Adrenal gland (tissue), 19 donors: ENCODE results near the gene ZNF154. TPM values are rescaled to one million over a fixed set of nuclear protein-coding genes. Genes with fewer than 3 reads are reported as not detected.

Source experiments
- DNase-seq, 7 donors: peaks; one replicate each; pipeline ENCODE4 v3.0.0-alpha.2; 2019 to 2020
- H3K27ac ChIP-seq, 5 donors: fragments of 200-600 bp; sonication (generic) in 4 of 5; 1 replicate in 3 of 5; 2 replicates in 2 of 5; pipeline versions ENCODE4 v1.5.1 to v1.8.0; 2016 to 2020; ENCODE audit warnings: mild to moderate bottlenecking in 1 of 5
- H3K27me3 ChIP-seq: fragments of 200-600 bp; 2 replicates; pipeline ENCODE4 v1.8.0; 2021
- H3K36me3 ChIP-seq, 2 donors: fragments of 200-600 bp; replicated peaks in 1 of 2; 1 replicate in 1 of 2; 2 replicates in 1 of 2; pipeline versions ENCODE4 v1.5.1 to v1.8.0; 2018 to 2022
- H3K4me1 ChIP-seq, 2 donors: fragments of 200-600 bp; replicated peaks in 1 of 2; 1 replicate in 1 of 2; 2 replicates in 1 of 2; pipeline versions ENCODE4 v1.5.1 to v1.8.0; 2018 to 2021
- H3K4me3 ChIP-seq, 4 donors: fragments of 200-600 bp; sonication (generic) in 3 of 4; one replicate each; pipeline ENCODE4 v1.5.1; 2016 to 2018
- H3K9me3 ChIP-seq, 3 donors: fragments of 200-600 bp; sonication (generic) in 1 of 3; replicated peaks in 1 of 3; 1 replicate in 2 of 3; 2 replicates in 1 of 3; pipeline versions ENCODE4 v1.5.1 to v1.8.0; 2016 to 2021
- POLR2A ChIP-seq, 2 donors: fragments of 450-650 bp; IDR thresholded peaks; one replicate each; pipeline ENCODE4 v1.6.1; 2017; ENCODE audit warnings: antibody characterized with exemption in 2 of 2, mild to moderate bottlenecking in 2 of 2, moderate library complexity in 1 of 2
- WGBS, 4 donors: extraction: QIAGEN DNeasy Blood & Tissue Kit in 2 of 4; methylation state at CpG; one replicate each; pipeline versions ENCODE4 v1.1.5 to v1.1.7; 2013 to 2017; 5-methylcytosine and 5-hydroxymethylcytosine counted together
- intact Hi-C, 2 donors: fragments of 100-400 bp; cut with DNase I; formaldehyde crosslinking; loops; one replicate each; pipeline versions ENCODE4 v1.14.1 to v1.15.0; 2022 to 2023
- long read RNA-seq, 10 donors: library from polyadenylated mRNA in 3 of 10; unstranded in 2 of 10; stranded (forward) in 1 of 10; transcript quantifications; one replicate each; pipeline ENCODE4 v2.0.0 and lab custom pipeline, GENCODE V29; 2021 to 2026
- polyA plus RNA-seq, 3 donors: library from polyadenylated mRNA; stranded (reverse); fragments of 200-250 nt in 2 of 3; fragments of 350-450 nt in 1 of 3; fragmentation: Illumina TruSeq in 1 of 3; extraction: RNeasy Lipid Tissue Mini Kit (QIAGEN cat#74804) in 1 of 3; gene quantifications; one replicate each; pipeline ENCODE4 v1.2.3, GENCODE V29; 2013 to 2014
- total RNA-seq, 9 donors: library from RNA; depleted of rRNA in 4 of 9; stranded (reverse); fragments of >200 nt in 4 of 9; fragments of 120-200 nt in 1 of 9; fragmentation: NEBNext Ultra II Directional in 1 of 9; extraction: Animal tissue kit (Norgen Biotek cat#: 25700) in 1 of 9; gene quantifications; one replicate each; pipeline versions ENCODE4 v1.1.0 to v1.2.4, GENCODE V29; 2013 to 2023
- TF ChIP-seq, protein P1 (sequence below), 6 experiments: fragments of 450-650 bp in 4 of 6; fragments of 200-600 bp in 2 of 6; sonication (generic) in 1 of 6; IDR thresholded peaks; 1 replicate in 5 of 6; 2 replicates in 1 of 6; pipeline versions ENCODE4 v1.5.1 to v1.8.0; 2016 to 2021; ENCODE audit warnings: antibody characterized with exemption in 6 of 6, mild to moderate bottlenecking in 2 of 6, moderate library complexity in 1 of 6
- donor health status: healthy with polysubstance abuse.
- donor health status: Bipolar disorder and iron deficiency.
- donor health status: DM: yes; HTN: yes; CAD: no.
- donor health status: DM: no; HTN: no; CAD: no.
- donor health status: DM: no; HTN: no; CAD: no.
- donor health status: DM: yes; HTN: yes; CAD: no.

ZNF154 gene
- total RNA-seq (10 to 100 TPM in 2 of 9 donors, 1 to 10 TPM in 7; 2.1 to 13.1 (median 7.2) TPM), polyA plus RNA-seq (10 to 100 TPM in 1 of 3 donors, 1 to 10 TPM in 2; 5.1 to 11.7 (median 5.6) TPM)
- long read RNA-seq, donor 1, partial matches to known transcripts: 19 of 24 reads
- long read RNA-seq, donor 1, other reads (novel, unspliced or antisense): 5 of 24 reads
- long read RNA-seq, donor 2: 0 reads
- long read RNA-seq, donor 3: 0 reads
- long read RNA-seq, donor 4, partial matches to known transcripts: 0 of 2 reads
- long read RNA-seq, donor 4, other reads (novel, unspliced or antisense): 1 of 2 reads
- long read RNA-seq, donor 5, full-length matches to known transcripts: 1 of 4 reads
- long read RNA-seq, donor 5, partial matches to known transcripts: 1 of 4 reads
- long read RNA-seq, donor 5, other reads (novel, unspliced or antisense): 2 of 4 reads
- long read RNA-seq, donor 6: 0 reads
- long read RNA-seq, donor 7: 0 reads
- long read RNA-seq, donor 8: 0 reads
- long read RNA-seq, donor 9, partial matches to known transcripts: 0 of 1 reads
- long read RNA-seq, donor 9, other reads (novel, unspliced or antisense): 0 of 1 reads
- long read RNA-seq, donor 10, partial matches to known transcripts: 0 of 1 reads
- long read RNA-seq, donor 10, other reads (novel, unspliced or antisense): 0 of 1 reads

DNA sequence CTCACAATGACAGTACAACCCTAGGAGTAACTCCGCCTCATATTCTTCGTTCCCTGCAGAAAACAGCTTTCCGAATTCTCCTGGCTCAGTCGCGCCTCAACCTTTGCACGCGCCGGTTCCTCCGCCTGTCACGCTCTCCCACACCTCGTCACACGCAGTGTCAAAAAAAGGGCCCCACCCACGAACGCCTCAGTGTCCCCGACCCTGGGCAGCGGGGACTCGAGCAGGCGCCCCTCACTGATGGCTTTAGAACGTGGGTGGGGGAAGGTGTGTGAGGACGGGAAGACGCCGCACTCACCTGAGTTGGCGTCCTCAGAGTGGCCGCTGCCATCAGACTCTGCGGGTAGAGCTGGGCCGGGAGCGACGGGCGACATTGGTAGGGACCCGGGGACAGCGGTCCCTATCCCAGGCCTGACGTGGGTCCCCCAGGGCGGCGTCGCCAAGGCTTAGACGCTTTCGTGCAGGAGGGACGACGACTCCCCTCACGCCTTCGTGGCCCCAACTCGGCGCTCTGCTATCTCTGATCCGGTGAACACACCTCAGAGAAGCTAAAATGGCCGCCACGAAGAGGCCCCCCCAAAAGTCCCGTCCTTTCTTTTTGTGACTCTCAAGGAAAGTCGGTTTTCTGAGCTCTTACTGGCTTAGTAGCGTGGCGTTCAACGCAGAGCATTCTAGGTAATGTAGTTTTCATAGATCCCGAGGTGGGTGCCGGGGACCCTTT is at the start of gene ZNF154:
Gene ZNF154 (minus strand): TSS at position 564 of the 721 bp plus-strand sequence. CDS start 233 bp downstream, at position 331.
- Histone ChIP-seq H3K4me1 (peaks cover 4 to 6% of the 10 kb centered on the region in 2 donors), H3K36me3 (peaks cover 0 to 2% of the 10 kb centered on the region in 2 donors), H3K9me3 (peaks cover 0 to 3% (median 0%) of the 10 kb centered on the region in 3 donors), H3K27me3 (no peaks in the 10 kb centered on the region), H3K4me3 (peak within 1 kb of the TSS in 2 of 4 donors; percentile 54 to 57), H3K27ac (peak within 1 kb of the TSS; percentile 38 to 87 (median 75))
- 0 to 1% (median 1%) methylated on average over 27 to 53 of the region's 53 CpGs for WGBS, 4 donors
- peak; percentile 53 to 83 (median 62) for DNase-seq
- intact Hi-C loops: no loop called here
- TF ChIP-seq, protein P1, sequence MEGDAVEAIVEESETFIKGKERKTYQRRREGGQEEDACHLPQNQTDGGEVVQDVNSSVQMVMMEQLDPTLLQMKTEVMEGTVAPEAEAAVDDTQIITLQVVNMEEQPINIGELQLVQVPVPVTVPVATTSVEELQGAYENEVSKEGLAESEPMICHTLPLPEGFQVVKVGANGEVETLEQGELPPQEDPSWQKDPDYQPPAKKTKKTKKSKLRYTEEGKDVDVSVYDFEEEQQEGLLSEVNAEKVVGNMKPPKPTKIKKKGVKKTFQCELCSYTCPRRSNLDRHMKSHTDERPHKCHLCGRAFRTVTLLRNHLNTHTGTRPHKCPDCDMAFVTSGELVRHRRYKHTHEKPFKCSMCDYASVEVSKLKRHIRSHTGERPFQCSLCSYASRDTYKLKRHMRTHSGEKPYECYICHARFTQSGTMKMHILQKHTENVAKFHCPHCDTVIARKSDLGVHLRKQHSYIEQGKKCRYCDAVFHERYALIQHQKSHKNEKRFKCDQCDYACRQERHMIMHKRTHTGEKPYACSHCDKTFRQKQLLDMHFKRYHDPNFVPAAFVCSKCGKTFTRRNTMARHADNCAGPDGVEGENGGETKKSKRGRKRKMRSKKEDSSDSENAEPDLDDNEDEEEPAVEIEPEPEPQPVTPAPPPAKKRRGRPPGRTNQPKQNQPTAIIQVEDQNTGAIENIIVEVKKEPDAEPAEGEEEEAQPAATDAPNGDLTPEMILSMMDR (IDR thresholded peaks at IDR 0.05): no peak
- TF ChIP-seq POLR2A (IDR thresholded peaks at IDR 0.05): peak; percentile 12 to 55

DNA sequence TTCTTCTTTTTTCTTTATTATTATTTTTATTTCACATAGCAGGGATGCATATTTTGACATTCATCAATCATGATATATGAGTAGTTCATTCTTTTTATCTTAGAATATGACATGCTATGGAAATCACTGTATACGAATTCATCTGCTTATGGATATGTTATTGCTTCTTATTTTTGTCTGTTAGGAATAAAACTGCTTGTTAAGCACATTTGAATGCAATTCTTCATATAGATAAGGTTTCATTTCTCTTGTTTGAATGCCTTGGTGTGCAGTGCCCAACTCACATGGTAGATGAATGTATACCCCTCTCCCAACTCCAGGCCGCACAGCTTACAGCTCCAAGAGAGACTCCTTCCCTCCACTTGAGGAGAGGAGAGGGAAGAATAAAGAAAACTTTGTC is 48.9 kb upstream of the ZNF154 start:
- no peak for TF ChIP-seq POLR2A (IDR thresholded peaks at IDR 0.05)
- TF ChIP-seq, protein P1 (IDR thresholded peaks at IDR 0.05): no peak
- Histone ChIP-seq H3K27me3 (no peaks in the 10 kb centered on the region), H3K4me3 (no peak overlapping the region), H3K27ac (no peak overlapping the region), H3K4me1 (no peaks in the 10 kb centered on the region), H3K9me3 (peaks cover 0 to 20% (median 0%) of the 10 kb centered on the region in 3 donors), H3K36me3 (peaks cover 0 to 30% of the 10 kb centered on the region in 2 donors)
- WGBS, 4 donors: 92 to 97% (median 95%) methylated on average over 2 of the region's 2 CpGs
- intact Hi-C loops: no loop called here
- DNase-seq: no peak

DNA sequence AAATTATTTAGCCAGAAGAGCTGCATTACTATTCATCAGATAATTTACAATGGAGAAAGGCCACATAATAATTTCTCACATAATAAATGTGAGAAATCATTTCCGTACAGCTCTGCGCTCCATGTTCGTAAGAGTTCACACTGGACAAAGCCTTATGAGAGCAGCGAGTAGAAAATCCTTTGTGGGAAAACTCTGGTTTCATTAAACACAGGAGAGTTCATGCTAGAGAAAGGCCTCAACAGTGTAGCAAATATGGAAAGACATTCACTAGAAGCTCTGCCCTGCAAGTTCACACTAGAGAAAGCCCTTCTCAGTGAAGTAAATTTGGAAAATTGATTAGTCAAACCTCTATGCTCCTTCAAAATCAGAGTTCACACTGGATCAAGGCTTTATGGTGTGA is 46.0 kb upstream of the ZNF154 start:
- intact Hi-C loops: no loop called here
- TF ChIP-seq, protein P1 (IDR thresholded peaks at IDR 0.05): no peak
- no peak for TF ChIP-seq POLR2A (IDR thresholded peaks at IDR 0.05)
- peaks cover 0 to 53% of the 10 kb centered on the region in 2 donors for H3K36me3 ChIP-seq
- no peak overlapping the region for H3K4me3 ChIP-seq
- peaks cover 0 to 20% (median 0%) of the 10 kb centered on the region in 3 donors for H3K9me3 ChIP-seq
- WGBS, 4 donors: 85 to 99% (median 98%) methylated on average over 4 of the region's 4 CpGs
- no peaks in the 10 kb centered on the region for H3K27me3 ChIP-seq
- H3K4me1 ChIP-seq: no peaks in the 10 kb centered on the region
- no peak for DNase-seq
- no peak overlapping the region for H3K27ac ChIP-seq
